Measurements from ENCODE around the gene SARS2. TPM values are rescaled to one million over a fixed set of nuclear protein-coding genes. Genes with fewer than 3 reads are reported as not detected.
"Not testable (repeated sequence)": the region's sequence is repeated elsewhere in the genome, so short reads cannot be mapped to it uniquely, and the experiment has no call there.

Gene SARS2
- total RNA-seq, 1 donor from 2014 or later = 8.2 TPM

GRCh38 chr19:38888876-38889275, 41.7 kb downstream of the SARS2 start:
- H3K27me3 ChIP-seq (ENCODE audit: control insufficient read depth, insufficient read depth, low read length) = no peaks in the 10 kb centered on the region
- DNase-seq (ENCODE audit: low read depth) (no peak), FAIRE-seq (no peak)
- H3K36me3 ChIP-seq (ENCODE audit: control insufficient read depth, insufficient read depth, low read length) = peaks cover 13% of the 10 kb centered on the region
- TF ChIP-seq CTCF (IDR thresholded peaks at IDR 0.05; ENCODE audit: insufficient read depth, low read length, severe bottlenecking) = no peak
- no peak overlapping the region for H3K4me3 ChIP-seq (ENCODE audit: low read depth, low read length)

- H3K4me3 ChIP-seq (ENCODE audit: low read depth, low read length); FAIRE-seq; H3K27me3 ChIP-seq (ENCODE audit: control insufficient read depth, insufficient read depth, low read length); H3K36me3 ChIP-seq (ENCODE audit: control insufficient read depth, insufficient read depth, low read length); DNase-seq (ENCODE audit: low read depth): not testable (repeated sequence)
Measured at GRCh38 chr19:38884691-38885090, 45.9 kb downstream of the SARS2 start.

- DNase-seq (ENCODE audit: low read depth) = no peak
- no peak for FAIRE-seq
- Histone ChIP-seq H3K36me3 (ENCODE audit: control insufficient read depth, insufficient read depth, low read length) (no peaks in the 10 kb centered on the region), H3K4me3 (ENCODE audit: low read depth, low read length) (no peak overlapping the region), H3K27me3 (ENCODE audit: control insufficient read depth, insufficient read depth, low read length) (no peaks in the 10 kb centered on the region)
- TF ChIP-seq CTCF (IDR thresholded peaks at IDR 0.05; ENCODE audit: insufficient read depth, low read length, severe bottlenecking) = no peak
Measured at GRCh38 chr19:38883286-38883685, 47.3 kb downstream of the SARS2 start.

- Histone ChIP-seq H3K4me3 (ENCODE audit: low read depth, low read length) (no peak overlapping the region), H3K36me3 (ENCODE audit: control insufficient read depth, insufficient read depth, low read length) (no peaks in the 10 kb centered on the region), H3K27me3 (ENCODE audit: control insufficient read depth, insufficient read depth, low read length) (no peaks in the 10 kb centered on the region)
- DNase-seq (ENCODE audit: low read depth) (no peak), FAIRE-seq (no peak)
- TF ChIP-seq CTCF (IDR thresholded peaks at IDR 0.05; ENCODE audit: insufficient read depth, low read length, severe bottlenecking) = no peak
Measured at GRCh38 chr19:38880882-38881609, 49.5 kb downstream of the SARS2 start.

GRCh38 chr19:38880076-38880881, 50.3 kb downstream of the SARS2 start:
- TF ChIP-seq CTCF (IDR thresholded peaks at IDR 0.05; ENCODE audit: insufficient read depth, low read length, severe bottlenecking) = no peak
- Histone ChIP-seq H3K4me3 (ENCODE audit: low read depth, low read length) (no peak overlapping the region), H3K36me3 (ENCODE audit: control insufficient read depth, insufficient read depth, low read length) (no peaks in the 10 kb centered on the region), H3K27me3 (ENCODE audit: control insufficient read depth, insufficient read depth, low read length) (no peaks in the 10 kb centered on the region)
- FAIRE-seq = no peak
- DNase-seq (ENCODE audit: low read depth) = no peak

- Histone ChIP-seq H3K27me3 (ENCODE audit: control insufficient read depth, insufficient read depth, low read length) (no peaks in the 10 kb centered on the region), H3K36me3 (ENCODE audit: control insufficient read depth, insufficient read depth, low read length) (no peaks in the 10 kb centered on the region), H3K4me3 (ENCODE audit: low read depth, low read length) (no peak overlapping the region)
- no peak for TF ChIP-seq CTCF (IDR thresholded peaks at IDR 0.05; ENCODE audit: insufficient read depth, low read length, severe bottlenecking)
- FAIRE-seq (no peak), DNase-seq (ENCODE audit: low read depth) (no peak)
Measured at GRCh38 chr19:38879400-38879751, 51.2 kb downstream of the SARS2 start.

Data from bronchial epithelial cell (primary cell).